ENCODE results near the gene AARS2. TPM values are rescaled to one million over a fixed set of nuclear protein-coding genes. Genes with fewer than 3 reads are reported as not detected.

AARS2 gene
- total and polyA plus RNA-seq, 2 donors, result 7.5 to 13.6 TPM

GRCh38 chr6:44255871-44256774, 57.0 kb downstream of the AARS2 start:
- Histone ChIP-seq H3K27ac (ENCODE audit: low read depth) (peak overlapping the region; percentile 55), H3K4me1 (ENCODE audit: insufficient read depth) (no peaks in the 10 kb centered on the region), H3K4me3 (ENCODE audit: low read depth, low read length) (peak overlapping the region; percentile 65), H3K36me3 (ENCODE audit: insufficient read depth) (peaks cover 4% of the 10 kb centered on the region)
- no peak for DNase-seq (ENCODE audit: extremely low spot score)
- 28% methylated on average over 15 of the region's 15 CpGs for WGBS

DNA sequence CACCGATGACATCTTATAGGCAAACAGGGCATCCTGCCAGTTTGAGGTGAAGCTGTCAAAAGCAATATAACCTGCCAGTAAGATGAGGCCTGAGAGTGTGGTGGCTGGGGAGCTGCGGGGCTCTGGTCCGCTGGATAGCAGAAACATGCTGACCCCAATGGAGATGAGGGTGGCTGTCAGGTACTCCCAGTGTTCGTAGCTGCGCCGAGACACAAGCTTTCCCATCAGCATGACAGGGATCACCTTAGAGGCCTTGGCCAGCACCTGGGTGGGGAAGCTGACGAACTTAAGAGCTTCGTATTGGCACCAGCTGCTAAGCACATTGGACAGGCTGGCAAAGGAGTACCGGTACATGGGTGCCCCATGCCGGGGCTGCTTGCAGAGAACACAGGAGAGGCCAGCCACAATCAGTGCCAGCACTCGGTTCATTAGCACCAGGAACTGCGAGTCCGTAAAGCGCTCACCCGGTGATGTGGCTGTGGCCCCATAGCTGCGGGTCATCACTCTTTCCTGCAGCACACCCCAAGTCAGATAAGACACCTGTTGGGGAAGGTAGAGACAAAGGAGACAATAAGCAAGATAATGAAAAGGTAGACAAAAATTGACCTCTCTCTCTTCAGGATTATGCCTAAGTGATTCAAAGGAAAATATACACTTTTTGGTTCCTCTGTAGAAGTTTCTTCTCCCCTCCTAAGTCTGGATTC, 57.9 kb downstream of the AARS2 start:
- WGBS, result 73% methylated on average over 16 of the region's 16 CpGs
- H3K36me3 ChIP-seq (ENCODE audit: insufficient read depth), result peaks cover 4% of the 10 kb centered on the region
- H3K4me3 ChIP-seq (ENCODE audit: low read depth, low read length), result no peak overlapping the region
- no peaks in the 10 kb centered on the region for H3K4me1 ChIP-seq (ENCODE audit: insufficient read depth)
- H3K27ac ChIP-seq (ENCODE audit: low read depth), result no peak overlapping the region
- DNase-seq (ENCODE audit: extremely low spot score), result no peak

DNA sequence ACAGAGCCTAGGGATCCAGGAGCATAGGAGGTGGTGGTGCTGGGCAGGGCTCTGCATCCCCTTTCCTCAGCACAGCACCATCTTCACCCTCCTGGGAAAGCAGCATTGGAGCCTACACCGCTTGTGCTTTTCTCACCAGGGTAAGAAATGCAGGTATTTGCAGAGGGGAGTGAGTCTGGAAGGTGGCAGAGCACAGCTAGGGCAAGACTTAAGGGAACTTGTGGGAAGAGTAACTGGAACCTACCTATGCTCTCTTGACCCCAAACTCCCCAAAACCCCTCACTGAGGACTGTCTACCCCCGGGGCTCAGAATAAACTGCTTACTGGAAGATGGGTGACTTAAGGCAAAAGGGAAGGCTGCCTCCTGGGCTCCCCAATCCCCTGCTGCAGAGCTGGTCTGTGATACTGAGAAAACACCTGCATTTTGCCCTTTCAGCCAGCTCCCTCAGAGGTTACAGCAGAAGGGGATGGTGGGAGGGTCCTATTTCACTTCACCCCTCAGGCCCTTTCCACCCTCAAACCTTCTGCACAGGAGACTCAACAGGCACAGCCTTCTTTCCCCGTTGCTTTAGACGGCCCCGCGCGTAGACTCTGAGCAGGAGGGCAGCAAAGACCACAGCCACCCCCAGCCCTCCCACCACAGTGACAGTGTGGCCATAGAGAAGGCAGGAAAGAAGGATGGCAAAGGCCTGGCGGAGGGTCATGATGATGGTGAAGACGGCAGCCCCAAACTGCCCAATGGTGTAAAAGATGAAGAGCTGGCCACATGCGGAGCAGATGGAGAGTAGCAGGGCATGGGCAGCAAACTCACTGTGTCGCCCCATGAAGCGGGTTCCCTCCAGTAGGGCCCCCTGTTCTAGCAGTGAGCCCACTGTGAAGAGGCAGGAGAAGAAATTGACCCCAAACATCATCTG, 58.7 kb downstream of the AARS2 start:
- Histone ChIP-seq H3K4me1 (ENCODE audit: insufficient read depth) (no peaks in the 10 kb centered on the region), H3K27ac (ENCODE audit: low read depth) (no peak overlapping the region), H3K4me3 (ENCODE audit: low read depth, low read length) (no peak overlapping the region), H3K36me3 (ENCODE audit: insufficient read depth) (peaks cover 4% of the 10 kb centered on the region)
- no peak for DNase-seq (ENCODE audit: extremely low spot score)
- WGBS, result 76% methylated on average over 12 of the region's 12 CpGs

DNA sequence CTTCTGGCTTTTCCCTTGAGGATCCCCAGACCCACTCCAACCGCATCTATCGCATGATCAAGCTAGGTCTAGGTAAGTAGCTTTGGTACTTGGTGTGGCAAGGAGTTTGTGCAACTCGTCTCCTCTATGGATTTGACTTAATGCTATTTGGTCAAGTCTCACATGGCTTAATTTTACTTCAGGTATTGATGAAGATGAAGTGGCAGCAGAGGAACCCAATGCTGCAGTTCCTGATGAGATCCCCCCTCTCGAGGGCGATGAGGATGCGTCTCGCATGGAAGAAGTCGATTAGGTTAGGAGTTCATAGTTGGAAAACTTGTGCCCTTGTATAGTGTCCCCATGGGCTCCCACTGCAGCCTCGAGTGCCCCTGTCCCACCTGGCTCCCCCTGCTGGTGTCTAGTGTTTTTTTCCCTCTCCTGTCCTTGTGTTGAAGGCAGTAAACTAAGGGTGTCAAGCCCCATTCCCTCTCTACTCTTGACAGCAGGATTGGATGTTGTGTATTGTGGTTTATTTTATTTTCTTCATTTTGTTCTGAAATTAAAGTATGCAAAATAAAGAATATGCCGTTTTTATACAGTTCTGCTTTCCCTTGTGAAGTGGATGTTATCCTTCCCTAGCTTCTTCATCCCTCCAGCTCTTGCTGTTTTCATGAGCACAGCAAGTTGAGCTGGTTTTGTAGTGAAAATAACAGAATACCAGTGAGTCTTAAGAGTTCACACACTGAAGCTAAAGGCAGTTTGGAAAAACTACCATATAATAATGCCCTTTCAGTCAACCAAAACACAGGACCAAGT, 59.6 kb downstream of the AARS2 start:
- DNase-seq (ENCODE audit: extremely low spot score), result no peak
- no peaks in the 10 kb centered on the region for H3K4me1 ChIP-seq (ENCODE audit: insufficient read depth)
- no peak overlapping the region for H3K27ac ChIP-seq (ENCODE audit: low read depth)
- 71% methylated on average over 10 of the region's 10 CpGs for WGBS
- no peak overlapping the region for H3K4me3 ChIP-seq (ENCODE audit: low read depth, low read length)
- peaks cover 4% of the 10 kb centered on the region for H3K36me3 ChIP-seq (ENCODE audit: insufficient read depth)

DNA sequence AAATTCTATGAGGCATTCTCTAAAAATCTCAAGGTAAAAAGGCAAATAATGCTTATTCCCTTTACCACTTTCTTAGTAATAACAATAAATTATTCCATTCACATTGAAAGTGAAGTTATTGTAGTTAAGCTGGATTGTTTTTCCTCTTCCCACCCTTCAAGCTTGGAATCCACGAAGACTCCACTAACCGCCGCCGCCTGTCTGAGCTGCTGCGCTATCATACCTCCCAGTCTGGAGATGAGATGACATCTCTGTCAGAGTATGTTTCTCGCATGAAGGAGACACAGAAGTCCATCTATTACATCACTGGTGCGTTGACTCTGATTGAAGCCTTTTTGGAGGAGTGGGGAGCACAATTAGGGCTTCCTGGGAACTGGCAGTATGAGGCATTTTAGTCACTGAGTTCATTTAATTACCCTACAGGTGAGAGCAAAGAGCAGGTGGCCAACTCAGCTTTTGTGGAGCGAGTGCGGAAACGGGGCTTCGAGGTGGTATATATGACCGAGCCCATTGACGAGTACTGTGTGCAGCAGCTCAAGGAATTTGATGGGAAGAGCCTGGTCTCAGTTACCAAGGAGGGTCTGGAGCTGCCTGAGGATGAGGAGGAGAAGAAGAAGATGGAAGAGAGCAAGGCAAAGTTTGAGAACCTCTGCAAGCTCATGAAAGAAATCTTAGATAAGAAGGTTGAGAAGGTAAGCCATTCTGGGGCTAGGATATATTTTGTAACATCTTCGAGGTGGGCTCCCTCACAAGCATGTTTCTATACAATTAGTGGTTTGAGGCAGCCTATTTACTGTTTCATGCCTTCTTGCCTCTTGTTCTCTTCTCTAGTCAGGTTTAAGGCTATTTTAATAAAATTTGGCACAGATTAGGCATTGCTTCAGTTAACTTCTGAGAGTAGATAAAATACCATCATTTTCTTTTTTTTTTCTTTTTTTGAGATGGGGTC, 61.3 kb downstream of the AARS2 start:
- 93% methylated on average over 14 of the region's 14 CpGs for WGBS
- Histone ChIP-seq H3K27ac (ENCODE audit: low read depth) (no peak overlapping the region), H3K4me1 (ENCODE audit: insufficient read depth) (no peaks in the 10 kb centered on the region), H3K36me3 (ENCODE audit: insufficient read depth) (peaks cover 4% of the 10 kb centered on the region), H3K4me3 (ENCODE audit: low read depth, low read length) (no peak overlapping the region)
- no peak for DNase-seq (ENCODE audit: extremely low spot score)

DNA sequence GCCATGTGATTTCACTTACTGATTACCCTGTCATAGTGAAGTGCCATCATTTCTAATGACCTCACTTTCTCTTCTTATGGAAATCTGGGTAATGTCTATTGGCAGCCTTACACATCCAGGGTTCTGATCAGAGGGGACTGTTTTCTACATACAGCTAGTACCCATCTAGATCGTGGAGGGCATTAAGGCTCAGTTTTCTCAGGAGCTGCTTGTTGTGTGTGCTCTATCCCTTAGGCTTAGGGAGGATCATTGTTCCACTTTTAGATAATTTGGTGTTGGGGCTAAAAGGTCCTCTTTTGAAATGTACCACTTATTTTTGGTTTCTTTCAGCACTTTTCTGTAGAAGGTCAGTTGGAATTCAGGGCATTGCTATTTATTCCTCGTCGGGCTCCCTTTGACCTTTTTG, 62.4 kb downstream of the AARS2 start:
- WGBS, result 79% methylated on average over 3 of the region's 3 CpGs
- no peaks in the 10 kb centered on the region for H3K4me1 ChIP-seq (ENCODE audit: insufficient read depth)
- DNase-seq (ENCODE audit: extremely low spot score), result no peak
- H3K27ac ChIP-seq (ENCODE audit: low read depth), result no peak overlapping the region
- H3K4me3 ChIP-seq (ENCODE audit: low read depth, low read length), result no peak overlapping the region
- H3K36me3 ChIP-seq (ENCODE audit: insufficient read depth), result peaks cover 4% of the 10 kb centered on the region

DNA sequence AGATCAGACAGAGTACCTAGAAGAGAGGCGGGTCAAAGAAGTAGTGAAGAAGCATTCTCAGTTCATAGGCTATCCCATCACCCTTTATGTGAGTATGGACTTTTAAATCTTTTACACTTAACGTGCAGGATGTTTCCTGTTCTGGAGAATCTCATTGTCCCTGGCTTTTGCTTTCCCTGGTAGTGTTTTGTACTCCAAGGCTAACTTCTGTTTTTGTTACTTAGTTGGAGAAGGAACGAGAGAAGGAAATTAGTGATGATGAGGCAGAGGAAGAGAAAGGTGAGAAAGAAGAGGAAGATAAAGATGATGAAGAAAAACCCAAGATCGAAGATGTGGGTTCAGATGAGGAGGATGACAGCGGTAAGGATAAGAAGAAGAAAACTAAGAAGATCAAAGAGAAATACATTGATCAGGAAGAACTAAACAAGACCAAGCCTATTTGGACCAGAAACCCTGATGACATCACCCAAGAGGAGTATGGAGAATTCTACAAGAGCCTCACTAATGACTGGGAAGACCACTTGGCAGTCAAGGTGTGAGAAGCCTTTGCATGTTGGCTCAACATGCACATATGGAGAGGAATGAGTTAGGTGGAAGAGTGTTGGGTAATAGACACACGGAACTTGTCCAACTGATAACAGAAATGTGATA, 63.0 kb downstream of the AARS2 start:
- H3K27ac ChIP-seq (ENCODE audit: low read depth), result no peak overlapping the region
- WGBS, result 70% methylated on average over 6 of the region's 6 CpGs
- no peaks in the 10 kb centered on the region for H3K4me1 ChIP-seq (ENCODE audit: insufficient read depth)

More for the DNA sequence above, 63.0 kb downstream of the AARS2 start:
- DNase-seq (ENCODE audit: extremely low spot score), result no peak
- Histone ChIP-seq H3K4me3 (ENCODE audit: low read depth, low read length) (no peak overlapping the region), H3K36me3 (ENCODE audit: insufficient read depth) (peaks cover 4% of the 10 kb centered on the region)

Other genes with a start within 250 kb of the AARS2 start
- 27.4 TPM for gene MRPL14, start 185.9 kb downstream of the AARS2 start, total RNA-seq
- gene MRPL14, start 185.9 kb downstream of the AARS2 start, polyA plus RNA-seq, result 42.0 TPM
- 12.4 TPM for gene TMEM63B, start 185.8 kb downstream of the AARS2 start, total RNA-seq
- gene TMEM63B, start 185.8 kb downstream of the AARS2 start, polyA plus RNA-seq, result 20.0 TPM
- 0.53 TPM for gene CAPN11, start 154.5 kb downstream of the AARS2 start, total RNA-seq
- 1.1 TPM for gene CAPN11, start 154.5 kb downstream of the AARS2 start, polyA plus RNA-seq
- gene MYMX, start 96.4 kb downstream of the AARS2 start, total RNA-seq, result not detected
- 0.28 TPM for gene MYMX, start 96.4 kb downstream of the AARS2 start, polyA plus RNA-seq
- gene SLC29A1, start 89.8 kb downstream of the AARS2 start, total RNA-seq, result 16.3 TPM
- 80.1 TPM for gene SLC29A1, start 89.8 kb downstream of the AARS2 start, polyA plus RNA-seq
- gene HSP90AB1, start 66.2 kb downstream of the AARS2 start, total RNA-seq, result 220 TPM
- gene HSP90AB1, start 66.2 kb downstream of the AARS2 start, polyA plus RNA-seq, result 600 TPM
- gene SLC35B2, start 55.8 kb downstream of the AARS2 start, total RNA-seq, result 29.4 TPM
- 51.3 TPM for gene SLC35B2, start 55.8 kb downstream of the AARS2 start, polyA plus RNA-seq
- 2.6 TPM for gene NFKBIE, start 47.8 kb downstream of the AARS2 start, total RNA-seq
- 5.5 TPM for gene NFKBIE, start 47.8 kb downstream of the AARS2 start, polyA plus RNA-seq
- gene TMEM151B, start 42.9 kb downstream of the AARS2 start, total RNA-seq, result 0.48 TPM
- gene TMEM151B, start 42.9 kb downstream of the AARS2 start, polyA plus RNA-seq, result 0.54 TPM
- not detected for gene SPATS1, start 29.3 kb upstream of the AARS2 start, total RNA-seq
- not detected for gene SPATS1, start 29.3 kb upstream of the AARS2 start, polyA plus RNA-seq
- gene CDC5L, start 74.4 kb upstream of the AARS2 start, total RNA-seq, result 38.4 TPM
- 14.7 TPM for gene CDC5L, start 74.4 kb upstream of the AARS2 start, polyA plus RNA-seq

Data from urinary bladder (tissue), 4 donors.